ENCODE data around the gene DNAAF9. TPM values are rescaled to one million over a fixed set of nuclear protein-coding genes. Genes with fewer than 3 reads are reported as not detected.

The DNAAF9 gene
- total RNA-seq, 2 donors from 2014 or later, result 0.66 to 2.4 TPM

DNA sequence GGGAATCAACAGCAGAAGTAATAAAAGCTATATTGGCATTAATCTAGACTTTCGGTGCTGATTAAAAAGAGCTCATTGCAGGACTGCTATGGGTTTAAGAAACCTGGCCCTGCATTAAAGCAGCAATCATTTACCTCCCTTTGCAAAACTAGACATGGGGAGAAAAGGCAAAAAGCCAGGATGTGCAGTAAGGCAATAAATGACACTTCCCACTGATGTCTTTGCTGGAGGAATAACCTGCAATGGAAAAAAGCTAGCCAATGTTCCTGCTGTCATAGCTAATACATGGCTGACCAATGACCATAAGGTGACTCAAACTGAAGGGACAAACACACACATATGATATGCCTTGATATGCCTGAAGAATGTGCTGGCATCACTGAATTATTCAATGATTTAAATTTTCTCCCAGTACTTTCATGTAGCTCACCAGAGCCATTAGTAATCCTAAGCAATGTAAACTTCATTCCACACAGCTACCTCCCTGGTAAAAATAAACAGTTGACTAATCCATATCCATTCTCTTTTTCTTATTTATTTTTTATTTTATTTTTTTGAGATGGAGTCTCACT is 8.7 kb downstream of the DNAAF9 start:
- ATAC-seq, result no peak
- Mint-ChIP-seq H3K36me3 (peaks cover 0 to 11% of the 10 kb centered on the region in 2 donors), H3K9me3 (peaks cover 5 to 10% of the 10 kb centered on the region in 2 donors), H3K27ac (no peak overlapping the region)
- no peak for DNase-seq (ENCODE audit: low spot score in 2 of 2)

- no peak for ATAC-seq
Observed at GRCh38 chr20:3396492-3396891, 11.0 kb downstream of the DNAAF9 start.

DNA sequence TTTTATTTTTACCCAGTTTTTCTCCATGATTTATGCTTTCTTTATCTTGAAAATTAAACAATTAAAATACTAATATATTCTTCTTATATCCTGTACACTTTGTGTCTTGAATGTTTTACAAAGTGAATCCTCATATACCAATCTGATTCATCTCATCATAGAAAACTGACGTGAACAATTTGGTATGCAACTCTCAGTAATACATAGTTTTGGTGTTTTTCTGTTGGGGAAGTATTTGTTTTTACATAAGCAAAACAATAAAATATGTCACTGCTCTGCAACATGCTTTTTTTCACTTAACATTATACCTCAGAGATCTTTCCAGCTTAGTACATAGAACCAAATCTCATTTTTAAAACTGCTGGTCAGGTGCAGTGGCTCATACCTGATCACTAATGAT is 14.7 kb downstream of the DNAAF9 start:
- DNase-seq (ENCODE audit: low spot score in 2 of 2), result no peak
- Mint-ChIP-seq H3K9me3 (peaks cover 5 to 10% of the 10 kb centered on the region in 2 donors), H3K36me3 (peaks cover 0 to 11% of the 10 kb centered on the region in 2 donors), H3K27ac (no peak overlapping the region)
- ATAC-seq, result no peak

More at GRCh38 chr20:3396492-3396891, 11.0 kb downstream of the DNAAF9 start:
- no peak overlapping the region for H3K27ac Mint-ChIP-seq
- no peak for DNase-seq (ENCODE audit: low spot score in 2 of 2)
- peaks cover 5 to 10% of the 10 kb centered on the region in 2 donors for H3K9me3 Mint-ChIP-seq
- H3K36me3 Mint-ChIP-seq, result peaks cover 0 to 11% of the 10 kb centered on the region in 2 donors

DNA sequence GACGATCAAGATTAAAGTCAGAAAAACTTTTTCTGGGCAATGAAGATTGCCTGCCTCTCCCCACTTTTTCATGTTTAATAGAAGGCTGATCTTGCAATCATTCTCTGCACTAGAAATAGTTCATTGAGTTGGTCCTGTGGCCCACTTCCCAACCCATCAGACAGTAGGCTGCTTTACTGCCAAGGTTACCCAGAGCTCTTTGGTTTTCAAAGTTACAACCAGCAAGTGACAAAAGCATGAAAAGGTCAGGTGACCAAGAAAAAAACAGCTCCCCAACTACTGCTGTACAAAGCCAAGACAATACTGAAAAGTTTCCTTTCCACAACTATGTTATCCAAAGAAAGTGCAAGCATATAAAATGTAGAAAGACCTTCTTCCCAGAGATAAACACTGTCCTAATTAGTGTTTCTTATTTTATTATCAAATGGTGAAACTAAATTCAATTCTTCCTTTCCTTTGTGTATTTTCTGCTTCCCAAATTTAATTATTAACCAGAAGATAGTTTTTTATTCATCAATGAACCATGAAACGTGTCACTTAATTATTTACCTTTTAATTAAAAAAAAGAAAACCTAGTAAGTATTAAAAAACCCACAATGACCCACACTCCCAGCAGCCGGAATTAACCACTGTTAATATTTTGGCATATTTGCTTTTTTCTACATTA is 16.6 kb downstream of the DNAAF9 start:
- ATAC-seq, result no peak
- H3K36me3 Mint-ChIP-seq, result peaks cover 0 to 11% of the 10 kb centered on the region in 2 donors
- H3K9me3 Mint-ChIP-seq, result peaks cover 0 to 7% of the 10 kb centered on the region in 2 donors

GRCh38 chr20:3383878-3384495 is 23.5 kb downstream of the DNAAF9 start:
- DNase-seq (ENCODE audit: low spot score in 2 of 2) (peak in 1 of 2 donors; percentile 57), ATAC-seq (peak; percentile 92 to 98)
- H3K9me3 Mint-ChIP-seq, result peaks cover 0 to 13% of the 10 kb centered on the region in 2 donors
- peaks cover 4 to 36% of the 10 kb centered on the region in 2 donors for H3K36me3 Mint-ChIP-seq
- peak overlapping the region; percentile 66 to 99 for H3K27ac Mint-ChIP-seq

More for the DNA sequence above, 16.6 kb downstream of the DNAAF9 start:
- DNase-seq (ENCODE audit: low spot score in 2 of 2), result no peak
- H3K27ac Mint-ChIP-seq, result no peak overlapping the region

- peaks cover 4 to 36% of the 10 kb centered on the region in 2 donors for H3K36me3 Mint-ChIP-seq
- ATAC-seq, result no peak
- DNase-seq (ENCODE audit: low spot score in 2 of 2), result no peak
- H3K27ac Mint-ChIP-seq, result no peak overlapping the region
- H3K9me3 Mint-ChIP-seq, result peaks cover 0 to 13% of the 10 kb centered on the region in 2 donors
Observed at GRCh38 chr20:3382836-3383235, 24.6 kb downstream of the DNAAF9 start.

DNA sequence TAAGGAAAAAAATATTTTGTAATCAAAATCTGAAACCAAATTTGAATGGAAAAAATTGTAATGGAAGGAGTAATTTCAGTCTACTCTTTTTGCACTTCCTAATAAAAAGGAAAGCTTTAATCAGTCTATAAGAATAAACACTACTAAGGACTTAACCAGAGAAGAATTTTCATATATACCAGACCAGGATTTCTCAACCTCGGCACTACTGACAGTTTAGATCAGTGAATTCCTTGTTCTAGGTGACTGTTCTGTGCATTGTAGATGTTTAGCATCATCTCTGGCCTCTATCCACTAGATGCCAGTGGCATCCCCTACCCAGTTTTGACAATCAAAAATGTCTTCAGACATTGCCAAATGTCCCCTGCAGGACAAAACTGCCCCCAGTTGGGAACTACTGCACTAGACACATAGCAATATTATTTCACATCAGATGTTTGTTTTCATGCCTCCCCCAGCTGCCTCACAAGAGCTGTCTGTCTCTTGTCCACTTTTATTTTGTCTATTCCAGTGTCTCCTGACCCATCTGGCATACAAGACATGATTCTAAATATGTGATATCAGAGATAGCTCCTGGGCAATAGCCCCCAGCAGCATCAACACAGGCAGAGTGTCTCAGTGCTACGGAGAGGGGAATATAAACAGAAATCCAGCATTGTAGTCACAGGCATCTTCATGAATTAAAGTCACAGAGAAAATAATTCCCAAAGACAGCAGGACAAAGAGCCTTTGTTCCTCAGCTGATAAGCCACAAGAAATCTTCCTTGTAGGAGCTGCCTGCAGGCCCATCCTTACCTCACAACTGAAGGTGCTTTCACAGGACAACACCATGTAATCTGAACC is 27.0 kb downstream of the DNAAF9 start:
- DNase-seq (ENCODE audit: low spot score in 2 of 2), result no peak
- H3K27ac Mint-ChIP-seq, result no peak overlapping the region
- H3K9me3 Mint-ChIP-seq, result peaks cover 0 to 8% of the 10 kb centered on the region in 2 donors
- ATAC-seq, result no peak
- H3K36me3 Mint-ChIP-seq, result peaks cover 4 to 24% of the 10 kb centered on the region in 2 donors

DNA sequence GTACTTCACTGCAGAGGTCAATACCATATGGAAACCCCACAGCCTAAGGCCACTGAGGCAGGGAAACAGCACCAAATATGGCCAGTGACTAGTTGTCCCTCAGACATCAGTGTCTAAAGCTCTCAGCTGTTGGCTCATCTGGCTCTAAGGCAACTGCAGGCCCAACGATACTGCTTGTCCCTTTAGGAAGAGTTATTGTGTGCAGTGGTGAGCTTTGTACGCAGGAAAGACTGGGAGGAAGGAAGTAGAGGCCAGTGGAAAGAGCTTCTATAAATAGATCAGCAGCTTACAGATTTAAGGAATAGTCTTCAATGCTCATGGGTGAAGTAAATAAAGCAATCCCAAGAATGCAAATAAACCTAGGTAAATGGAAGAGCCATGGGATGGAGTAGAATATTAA is 29.3 kb downstream of the DNAAF9 start:
- peaks cover 0 to 7% of the 10 kb centered on the region in 2 donors for H3K36me3 Mint-ChIP-seq
- no peaks in the 10 kb centered on the region for H3K9me3 Mint-ChIP-seq
- no peak for DNase-seq (ENCODE audit: low spot score in 2 of 2)
- no peak overlapping the region for H3K27ac Mint-ChIP-seq
- ATAC-seq, result no peak

- DNase-seq (ENCODE audit: low spot score in 2 of 2) (no peak), ATAC-seq (no peak)
- peaks cover 0 to 2% of the 10 kb centered on the region in 2 donors for H3K36me3 Mint-ChIP-seq
- no peak overlapping the region for H3K27ac Mint-ChIP-seq
- no peaks in the 10 kb centered on the region for H3K9me3 Mint-ChIP-seq
Observed at GRCh38 chr20:3377644-3378043, 29.8 kb downstream of the DNAAF9 start.

GRCh38 chr20:3374296-3374695 is 33.2 kb downstream of the DNAAF9 start:
- H3K27ac Mint-ChIP-seq, result no peak overlapping the region
- no peaks in the 10 kb centered on the region for H3K36me3 Mint-ChIP-seq
- no peak for ATAC-seq
- H3K9me3 Mint-ChIP-seq, result no peaks in the 10 kb centered on the region
- no peak for DNase-seq (ENCODE audit: low spot score in 2 of 2)

- Mint-ChIP-seq H3K27ac (no peak overlapping the region), H3K36me3 (no peaks in the 10 kb centered on the region), H3K9me3 (no peaks in the 10 kb centered on the region)
- ATAC-seq (no peak), DNase-seq (ENCODE audit: low spot score in 2 of 2) (no peak)
Observed at GRCh38 chr20:3371754-3372153, 35.7 kb downstream of the DNAAF9 start.

GRCh38 chr20:3367089-3367488 is 40.4 kb downstream of the DNAAF9 start:
- ATAC-seq, result no peak

GRCh38 chr20:3364323-3365013 is 43.0 kb downstream of the DNAAF9 start:
- DNase-seq (ENCODE audit: low spot score in 2 of 2) (no peak), ATAC-seq (no peak)
- Mint-ChIP-seq H3K27ac (no peak overlapping the region), H3K36me3 (no peaks in the 10 kb centered on the region), H3K9me3 (no peaks in the 10 kb centered on the region)

More at GRCh38 chr20:3367089-3367488, 40.4 kb downstream of the DNAAF9 start:
- DNase-seq (ENCODE audit: low spot score in 2 of 2), result no peak
- Mint-ChIP-seq H3K9me3 (no peaks in the 10 kb centered on the region), H3K27ac (no peak overlapping the region), H3K36me3 (no peaks in the 10 kb centered on the region)

DNA sequence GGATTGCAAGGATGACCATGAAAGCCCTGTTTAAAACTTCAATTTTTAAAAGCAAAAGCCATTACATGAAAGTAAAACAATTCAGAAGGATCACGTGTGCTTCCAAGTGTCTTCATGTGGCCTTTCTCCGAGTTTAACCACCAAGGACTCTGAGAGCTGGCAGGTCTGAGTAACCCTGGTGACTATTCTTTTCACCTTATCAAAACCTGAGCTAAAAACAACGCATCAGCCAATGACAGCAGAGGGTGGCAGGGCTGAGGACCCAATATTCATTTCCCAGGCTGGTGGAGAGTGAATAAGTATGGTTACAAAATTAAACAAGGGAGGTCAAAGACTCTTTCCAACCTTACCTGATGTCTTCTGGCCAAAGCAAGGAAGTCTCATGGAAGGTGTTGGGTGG is 46.7 kb downstream of the DNAAF9 start:
- DNase-seq (ENCODE audit: low spot score in 2 of 2) (no peak), ATAC-seq (no peak)
- Mint-ChIP-seq H3K27ac (no peak overlapping the region), H3K36me3 (no peaks in the 10 kb centered on the region), H3K9me3 (no peaks in the 10 kb centered on the region)

DNA sequence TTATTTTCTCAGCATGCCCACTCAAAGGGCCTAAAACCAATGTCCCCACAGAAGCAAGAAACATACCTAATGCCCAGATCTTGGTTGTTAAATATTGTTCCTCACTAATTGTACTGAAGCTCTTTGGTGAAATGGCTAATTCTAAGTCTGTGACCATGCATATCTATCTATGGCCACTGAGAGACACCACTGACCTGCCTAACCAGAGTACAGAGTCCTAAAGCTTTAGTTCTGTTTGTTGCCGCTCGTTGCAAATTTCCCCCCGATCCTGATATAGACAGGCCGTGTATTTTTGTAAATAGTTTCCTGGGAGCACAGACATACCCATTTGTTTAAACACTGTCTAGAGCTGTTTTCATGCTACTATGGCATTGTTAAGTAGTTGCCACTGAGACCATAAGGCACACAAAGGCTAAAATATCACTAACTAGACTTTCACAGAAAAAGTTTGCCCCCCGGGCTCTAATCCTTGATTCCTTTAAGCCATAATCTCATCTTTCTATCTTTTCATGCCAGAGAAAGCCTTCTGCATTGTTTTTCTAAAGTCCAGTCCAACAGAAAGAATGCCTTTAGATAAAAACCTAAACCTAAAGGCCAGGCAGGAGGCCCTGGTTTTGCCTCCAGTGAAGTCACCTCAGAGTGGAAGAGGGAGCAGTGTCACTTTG is 48.7 kb downstream of the DNAAF9 start:
- no peaks in the 10 kb centered on the region for H3K9me3 Mint-ChIP-seq
- ATAC-seq (no peak), DNase-seq (ENCODE audit: low spot score in 2 of 2) (no peak)
- no peak overlapping the region for H3K27ac Mint-ChIP-seq
- H3K36me3 Mint-ChIP-seq, result no peaks in the 10 kb centered on the region

Measured in activated naive CD4-positive, alpha-beta T cell treated with anti-CD3 and anti-CD28 coated beads, Interleukin-2, amount 50 U/mL, for 72 hours (primary cell).